Activated CD8-positive, alpha-beta memory T cell treated with anti-CD3 and anti-CD28 coated beads for 36 hours (primary cell): ENCODE results near the gene EDC3. TPM values are rescaled to one million over a fixed set of nuclear protein-coding genes. Genes with fewer than 3 reads are reported as not detected.
"Not testable (repeated sequence)": the region's sequence is repeated elsewhere in the genome, so short reads cannot be mapped to it uniquely, and the experiment has no call there.

Experiments used
- CTCF ChIA-PET: fragments of 350-600 bp; sonication (Branson Sonifier 250); formaldehyde crosslinking; loops from one replicate; lab custom pipeline; 2021; ENCODE audit warnings: antibody characterized with exemption; lab: Charles Lee
- POLR2A ChIA-PET: fragments of 350-600 bp; sonication (Branson Sonifier 250); formaldehyde crosslinking; loops from one replicate; lab custom pipeline; 2021; ENCODE audit warnings: antibody characterized with exemption; lab: Charles Lee
- total RNA-seq, 2 experiments: library from RNA; stranded (reverse); gene quantifications; one replicate each; pipeline ENCODE4 v1.2.3, GENCODE V29; 2021

Gene EDC3
- total RNA-seq, 2 experiments from 2014 or later = 50.5 to 52.2 TPM

DNA sequence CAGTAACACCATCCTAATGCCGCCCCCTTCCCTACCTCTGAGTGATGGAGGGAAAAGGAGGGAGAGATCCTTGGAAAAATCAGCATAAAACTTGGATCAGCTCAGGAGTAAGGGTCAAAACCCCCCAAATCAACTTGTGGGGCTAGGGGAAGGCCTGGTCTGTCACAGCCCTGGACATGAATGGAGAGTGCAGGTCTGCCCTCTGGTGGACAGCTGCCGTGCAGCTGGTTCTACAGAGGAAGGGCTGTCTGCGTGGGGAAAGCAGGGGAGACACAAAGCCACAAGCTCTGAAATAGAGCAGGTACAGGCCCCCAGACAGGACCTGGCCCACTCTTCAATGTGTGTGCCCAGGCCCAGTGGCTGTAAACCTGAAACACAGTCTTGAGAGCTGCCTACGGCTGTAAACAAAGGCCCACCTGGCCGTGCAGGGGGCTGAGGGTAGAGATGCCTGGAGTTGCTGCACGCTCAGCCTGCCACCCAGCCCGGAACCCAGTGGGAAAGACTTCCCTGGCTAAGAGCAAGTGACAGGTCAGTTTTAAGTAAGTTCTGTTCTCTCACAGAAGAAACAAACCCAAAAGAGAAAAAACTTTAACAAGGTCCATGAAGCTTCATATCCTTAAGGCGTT is 63.8 kb downstream of the EDC3 start:
- ChIA-PET POLR2A (interaction anchor here (0.6 to 1.0 kb wide), 4 partner anchors 14 to 142 kb away, joined by 3 to 8 read pairs (median 4); no protein-coding TSS in a partner anchor), CTCF (interaction anchor here (0.6 to 13.5 kb wide), 21 partner anchors 9 to 268 kb away, joined by 3 to 259 read pairs (median 3); partner anchors contain the start of genes CLK3, MPI and ULK3)

- ChIA-PET POLR2A (interaction anchor here (0.6 to 1.0 kb wide), 4 partner anchors 13 to 143 kb away, joined by 3 to 8 read pairs (median 4); no protein-coding TSS in a partner anchor), CTCF (interaction anchor here (0.6 to 13.5 kb wide), 21 partner anchors 10 to 269 kb away, joined by 3 to 259 read pairs (median 3); partner anchors contain the start of genes CLK3, MPI and ULK3)
Observed at GRCh38 chr15:74631408-74631807, 64.4 kb downstream of the EDC3 start.

- POLR2A ChIA-PET = interaction anchor here (0.6 kb wide), 3 partner anchors 51 to 143 kb away, joined by 3 to 8 read pairs (median 5); no protein-coding TSS in a partner anchor
Observed at GRCh38 chr15:74631087-74631385, 64.8 kb downstream of the EDC3 start.

DNA sequence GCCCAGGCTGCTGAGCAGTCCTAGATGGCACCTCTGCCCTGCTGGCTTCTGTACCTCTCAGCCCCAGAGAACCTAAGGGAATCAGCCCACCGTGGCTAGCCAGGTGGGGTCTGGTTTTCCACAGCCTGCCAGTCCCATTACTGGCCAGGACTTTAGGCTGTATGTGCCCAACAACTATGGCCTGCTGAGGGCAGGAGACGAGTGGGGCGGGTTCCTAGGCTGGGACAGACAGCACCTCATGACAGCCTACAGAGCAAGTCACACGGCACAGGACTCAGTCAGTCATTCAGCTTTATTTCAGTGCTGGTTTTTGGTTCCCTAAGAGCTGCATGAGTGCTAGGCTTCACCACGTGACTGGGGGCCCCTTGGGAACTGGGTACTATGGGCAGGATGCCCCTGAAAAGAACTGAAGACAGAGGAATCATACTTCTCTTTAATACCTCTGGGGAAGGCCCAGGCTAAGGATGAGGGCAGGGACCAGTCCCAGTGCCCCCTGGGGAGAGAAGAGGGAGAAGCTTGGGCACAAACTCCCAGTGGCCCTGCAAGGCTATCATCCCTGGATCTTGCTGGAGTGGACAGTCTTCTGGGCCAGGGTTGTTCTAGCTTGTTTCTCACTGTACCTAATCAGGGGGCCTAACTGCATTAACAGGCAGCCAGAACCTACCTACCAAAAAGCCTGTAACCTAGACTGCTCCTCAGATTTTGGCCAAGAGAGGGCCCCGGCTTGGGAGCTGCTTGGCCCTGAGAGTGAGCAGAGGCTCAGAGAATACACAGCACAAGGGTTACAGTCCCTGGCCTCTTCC is 65.3 kb downstream of the EDC3 start:
- POLR2A ChIA-PET = no interaction called here

More at GRCh38 chr15:74631087-74631385, 64.8 kb downstream of the EDC3 start:
- CTCF ChIA-PET = interaction anchor here (0.7 to 13.5 kb wide), 10 partner anchors 10 to 258 kb away, joined by 3 to 259 read pairs (median 4); partner anchors contain the start of gene CLK3

GRCh38 chr15:74629696-74630095 is 66.1 kb downstream of the EDC3 start:
- POLR2A ChIA-PET = not testable (repeated sequence)
- CTCF ChIA-PET = interaction anchor here (0.8 to 13.5 kb wide), 4 partner anchors 9 to 143 kb away, joined by 3 to 259 read pairs (median 68); partner anchors contain the start of gene CLK3

More for the DNA sequence above, 65.3 kb downstream of the EDC3 start:
- CTCF ChIA-PET = interaction anchor here (1.6 to 13.5 kb wide), 5 partner anchors 8 to 257 kb away, joined by 5 to 259 read pairs (median 22); partner anchors contain the start of gene CLK3

GRCh38 chr15:74628949-74629348 is 66.9 kb downstream of the EDC3 start:
- CTCF ChIA-PET = interaction anchor here (0.6 to 1.6 kb wide), 4 partner anchors 10 to 140 kb away, joined by 3 to 5 read pairs (median 4); no protein-coding TSS in a partner anchor
- POLR2A ChIA-PET = interaction anchor here (0.7 kb wide), 1 partner anchor 214 kb away, joined by 3 read pairs; no protein-coding TSS in a partner anchor

DNA sequence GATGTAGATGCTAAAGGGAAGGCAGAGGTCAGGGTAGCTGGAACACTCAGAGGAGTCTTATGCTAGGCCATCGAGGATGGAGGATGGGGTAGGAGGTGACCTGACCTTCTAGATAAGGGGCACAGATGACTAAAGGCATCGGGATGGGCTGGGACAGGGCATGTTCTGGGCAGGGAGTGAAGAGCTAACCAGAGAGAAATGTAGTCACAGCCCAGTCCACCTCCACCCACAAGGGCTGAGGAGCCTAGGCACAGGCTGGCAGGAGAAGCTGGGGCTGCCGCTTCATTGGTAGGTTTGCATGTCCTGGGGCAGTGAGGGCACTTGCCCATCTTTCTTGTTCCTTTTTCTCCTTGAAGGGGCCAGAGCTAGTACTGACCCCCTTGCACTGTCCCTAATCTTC is 67.6 kb downstream of the EDC3 start:
- CTCF ChIA-PET = interaction anchor here (0.6 to 1.3 kb wide), 2 partner anchors 51 to 141 kb away, joined by 3 to 4 read pairs; no protein-coding TSS in a partner anchor
- POLR2A ChIA-PET = no interaction called here

DNA sequence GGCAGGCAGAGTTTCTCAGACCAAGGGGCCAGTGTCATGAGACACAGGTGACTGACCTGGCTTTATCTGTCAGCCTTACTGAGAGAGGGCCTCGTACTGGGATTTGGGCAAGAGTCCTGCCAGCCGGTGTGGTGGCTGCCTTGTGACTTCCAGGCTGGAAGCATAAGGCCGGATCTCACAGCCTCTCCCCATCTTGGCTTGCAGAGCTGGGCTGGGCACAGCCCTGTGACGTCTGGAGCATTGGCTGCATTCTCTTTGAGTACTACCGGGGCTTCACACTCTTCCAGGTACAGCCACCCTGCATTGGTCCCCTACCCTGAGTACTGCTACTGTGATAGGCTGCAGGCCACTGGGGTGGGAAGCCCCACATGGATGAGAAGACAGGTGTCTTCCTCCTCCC is 68.1 kb downstream of the EDC3 start:
- POLR2A ChIA-PET = no interaction called here

GRCh38 chr15:74626752-74627692 is 68.8 kb downstream of the EDC3 start:
- CTCF ChIA-PET = interaction anchor here (0.8 to 1.5 kb wide), 4 partner anchors 8 to 254 kb away, joined by 3 to 4 read pairs (median 4); no protein-coding TSS in a partner anchor
- POLR2A ChIA-PET = no interaction called here

More for the DNA sequence above, 68.1 kb downstream of the EDC3 start:
- CTCF ChIA-PET = interaction anchor here (1.3 kb wide), 2 partner anchors 140 to 141 kb away, joined by 4 read pairs; no protein-coding TSS in a partner anchor

DNA sequence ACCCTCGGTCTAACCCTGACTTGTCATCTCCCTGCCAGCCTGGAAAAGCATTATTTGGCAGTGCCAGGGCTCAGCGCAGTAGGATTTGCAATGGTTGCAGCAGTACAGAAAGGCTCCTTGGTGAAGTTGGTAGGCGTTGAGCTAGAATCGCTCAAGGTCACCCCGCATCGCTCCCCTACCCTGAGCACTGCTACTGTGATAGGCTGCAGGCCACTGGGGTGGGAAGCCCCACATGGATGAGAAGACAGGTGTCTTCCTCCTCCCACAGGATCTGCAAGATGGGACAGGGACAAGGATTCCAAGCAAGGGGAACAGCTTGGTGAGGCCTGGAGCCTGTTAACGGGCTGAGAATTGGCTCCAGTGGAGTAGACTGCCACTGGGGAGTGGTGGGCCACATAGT is 69.5 kb downstream of the EDC3 start:
- ChIA-PET CTCF (interaction anchor here (0.8 to 1.5 kb wide), 6 partner anchors 9 to 253 kb away, joined by 3 to 7 read pairs (median 4); no protein-coding TSS in a partner anchor), POLR2A (no interaction called here)

DNA sequence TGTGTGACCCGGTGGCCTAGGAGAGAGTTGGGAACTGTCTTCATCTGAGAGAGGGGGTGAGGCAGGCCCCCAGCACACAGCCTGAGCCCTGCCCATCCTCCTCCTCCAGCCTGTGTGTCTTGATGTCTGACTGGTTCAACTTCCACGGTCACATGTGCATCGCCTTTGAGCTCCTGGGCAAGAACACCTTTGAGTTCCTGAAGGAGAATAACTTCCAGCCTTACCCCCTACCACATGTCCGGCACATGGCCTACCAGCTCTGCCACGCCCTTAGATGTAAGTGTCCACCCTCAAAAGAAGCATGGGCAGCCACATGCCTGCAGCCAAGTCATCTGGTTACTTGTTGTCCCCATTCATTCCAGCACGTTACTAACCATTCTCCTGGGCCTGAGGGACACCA is 70.1 kb downstream of the EDC3 start:
- POLR2A ChIA-PET = no interaction called here
- CTCF ChIA-PET = interaction anchor here (1.1 to 1.5 kb wide), 4 partner anchors 8 to 253 kb away, joined by 3 to 7 read pairs (median 4); no protein-coding TSS in a partner anchor

DNA sequence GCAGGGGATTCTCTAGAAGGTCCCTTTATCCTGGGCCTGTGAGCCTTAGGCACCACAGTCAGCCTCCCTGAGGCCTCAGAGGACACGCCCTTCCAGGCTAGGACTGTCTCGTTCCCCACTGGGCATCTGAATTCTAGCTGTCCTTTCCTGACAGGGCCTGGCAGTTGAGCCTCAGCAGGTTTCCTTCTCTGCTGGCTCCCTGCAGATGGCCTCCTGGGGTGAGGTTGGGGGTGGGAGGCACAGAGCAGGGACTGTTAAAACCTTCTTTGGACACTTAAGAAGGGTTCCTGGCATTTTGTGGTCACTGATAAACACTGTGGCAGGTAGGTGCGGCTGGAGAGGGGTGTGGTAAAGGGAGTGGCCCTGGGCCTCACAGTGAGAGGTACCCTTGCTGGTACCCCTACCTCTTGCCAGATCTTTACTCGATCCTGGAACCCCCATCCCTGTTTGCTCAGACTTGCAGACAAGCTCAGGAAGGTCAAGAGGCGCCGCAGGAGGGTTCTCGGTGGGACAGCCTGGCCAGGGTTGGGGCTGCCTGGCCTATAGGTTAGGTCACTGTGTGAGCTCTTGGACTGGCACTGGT is 71.7 kb downstream of the EDC3 start:
- ChIA-PET CTCF (interaction anchor here (1.5 to 13.5 kb wide), 3 partner anchors 10 to 250 kb away, joined by 4 to 131 read pairs (median 20); no protein-coding TSS in a partner anchor), POLR2A (no interaction called here)

DNA sequence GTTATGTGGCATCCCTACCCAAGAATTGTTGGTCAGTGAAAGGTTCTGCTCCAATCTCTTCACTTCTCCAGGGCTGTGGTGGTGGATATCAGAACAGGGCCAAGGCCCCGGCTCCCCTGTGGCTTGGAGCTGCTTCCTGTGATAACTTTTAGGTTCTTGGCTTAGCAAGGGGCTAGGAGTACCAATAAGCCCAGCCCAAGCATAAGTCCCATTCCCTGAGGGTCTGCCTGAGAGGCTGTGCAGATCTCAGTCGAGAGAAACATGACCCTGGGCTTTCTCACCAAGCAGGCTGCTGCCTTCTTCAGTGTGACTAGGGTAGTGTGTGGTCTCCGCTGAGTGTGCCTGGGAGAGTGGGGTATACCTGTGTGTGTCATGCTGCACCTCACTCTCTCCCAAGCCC is 73.1 kb downstream of the EDC3 start:
- ChIA-PET CTCF (interaction anchor here (3.4 to 13.5 kb wide), 3 partner anchors 11 to 248 kb away, joined by 20 to 131 read pairs (median 41); no protein-coding TSS in a partner anchor), POLR2A (no interaction called here)

DNA sequence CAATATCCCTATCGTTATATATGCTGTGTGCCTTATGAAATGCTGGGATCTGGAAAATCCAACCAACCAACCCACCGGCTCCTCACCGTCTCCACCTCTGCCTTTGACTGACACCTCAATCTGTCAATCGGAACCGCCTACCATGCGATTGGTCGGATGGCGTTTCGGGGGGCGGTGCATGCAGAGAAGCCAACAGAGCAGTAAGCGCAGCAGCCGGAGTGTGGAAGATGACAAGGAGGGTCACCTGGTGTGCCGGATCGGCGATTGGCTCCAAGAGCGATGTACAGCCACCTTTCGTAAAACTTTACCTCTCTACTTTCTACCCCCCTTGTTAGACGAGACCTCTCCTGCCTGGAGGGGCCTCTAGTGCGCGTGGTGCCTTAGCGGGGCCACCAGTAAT is 73.9 kb downstream of the EDC3 start:
- POLR2A ChIA-PET = no interaction called here
- CTCF ChIA-PET = interaction anchor here (0.7 to 13.5 kb wide), 8 partner anchors 12 to 284 kb away, joined by 3 to 131 read pairs (median 4); partner anchors contain the start of gene FAM219B

GRCh38 chr15:74621546-74621920 is 74.3 kb downstream of the EDC3 start:
- ChIA-PET CTCF (interaction anchor here (0.6 to 13.5 kb wide), 12 partner anchors 12 to 285 kb away, joined by 3 to 131 read pairs (median 4); partner anchors contain the start of gene FAM219B), POLR2A (no interaction called here)

- ChIA-PET POLR2A (no interaction called here), CTCF (interaction anchor here (0.6 to 13.5 kb wide), 14 partner anchors 13 to 285 kb away, joined by 3 to 131 read pairs (median 3); partner anchors contain the start of gene FAM219B)
Observed at GRCh38 chr15:74620636-74621545, 74.9 kb downstream of the EDC3 start.
